NCI-H2107 treated with DMSO at 0.1 percent for 48 hours (cell line): ENCODE results near the gene PNMA6F.
"Not testable (repeated sequence)": the region's sequence is repeated elsewhere in the genome, so short reads cannot be mapped to it uniquely, and the experiment has no call there.

Source experiments
- DNase-seq: peaks from one replicate; lab custom pipeline; 2025; ENCODE audit not compliant: unreplicated experiment; lab: John Stamatoyannopoulos, UW

PNMA6F gene

GRCh38 chrX:153303276-153304262 is 18.0 kb downstream of the PNMA6F start:
- no peak for DNase-seq

GRCh38 chrX:153302796-153303195 is 18.8 kb downstream of the PNMA6F start:
- DNase-seq: no peak

- no peak for DNase-seq
Observed at GRCh38 chrX:153301746-153302145, 19.8 kb downstream of the PNMA6F start.

- DNase-seq: no peak
Observed at GRCh38 chrX:153299855-153300254, 21.7 kb downstream of the PNMA6F start.

- no peak for DNase-seq
Observed at GRCh38 chrX:153297376-153297775, 24.2 kb downstream of the PNMA6F start.

- not testable (repeated sequence) for DNase-seq
Observed at GRCh38 chrX:153293485-153294071, 28.0 kb downstream of the PNMA6F start.

GRCh38 chrX:153288807-153289206 is 32.8 kb downstream of the PNMA6F start:
- DNase-seq: not testable (repeated sequence)

- not testable (repeated sequence) for DNase-seq
Observed at GRCh38 chrX:153285678-153286077, 35.9 kb downstream of the PNMA6F start.

- DNase-seq: not testable (repeated sequence)
Observed at GRCh38 chrX:153283982-153284381, 37.6 kb downstream of the PNMA6F start.

- not testable (repeated sequence) for DNase-seq
Observed at GRCh38 chrX:153281784-153282183, 39.8 kb downstream of the PNMA6F start.

- not testable (repeated sequence) for DNase-seq
Observed at GRCh38 chrX:153279304-153279703, 42.3 kb downstream of the PNMA6F start.

- not testable (repeated sequence) for DNase-seq
Observed at GRCh38 chrX:153276049-153276448, 45.5 kb downstream of the PNMA6F start.

- DNase-seq: not testable (repeated sequence)
Observed at GRCh38 chrX:153275418-153275817, 46.1 kb downstream of the PNMA6F start.

GRCh38 chrX:153272584-153272983 is 49.0 kb downstream of the PNMA6F start:
- not testable (repeated sequence) for DNase-seq

- DNase-seq: not testable (repeated sequence)
Observed at GRCh38 chrX:153272070-153272469, 49.5 kb downstream of the PNMA6F start.
